EH (cell line): ENCODE data around the gene CCDC197.
A peak's percentile ranks its signal among the peaks of the same experiment; 100 is the strongest.

ENCODE experiments used
- DNase-seq: peaks from one replicate; pipeline ENCODE4 v3.0.0-alpha.2; 2015; ENCODE audit warnings: low read depth

CCDC197 gene

DNA sequence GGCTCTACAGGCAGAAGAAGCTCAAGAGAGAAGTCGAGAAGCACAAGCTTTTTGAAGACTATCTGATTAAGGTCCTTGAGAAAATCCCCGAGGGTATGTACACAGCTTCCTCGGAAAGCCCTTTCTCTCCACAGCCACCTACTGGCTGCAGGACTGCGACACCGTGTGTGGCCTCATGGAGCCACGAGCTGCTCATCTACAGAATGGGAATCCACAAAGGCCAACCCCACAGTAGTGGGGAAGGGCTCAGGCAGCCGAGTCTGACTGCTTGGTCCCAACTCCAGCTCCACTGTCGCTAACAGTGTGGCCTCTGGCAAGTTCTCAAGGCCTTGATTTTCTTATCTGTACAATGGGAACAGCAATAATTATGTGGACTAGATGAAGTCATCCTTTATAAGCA lies 2.5 kb downstream of the CCDC197 start:
- no peak for DNase-seq

DNA sequence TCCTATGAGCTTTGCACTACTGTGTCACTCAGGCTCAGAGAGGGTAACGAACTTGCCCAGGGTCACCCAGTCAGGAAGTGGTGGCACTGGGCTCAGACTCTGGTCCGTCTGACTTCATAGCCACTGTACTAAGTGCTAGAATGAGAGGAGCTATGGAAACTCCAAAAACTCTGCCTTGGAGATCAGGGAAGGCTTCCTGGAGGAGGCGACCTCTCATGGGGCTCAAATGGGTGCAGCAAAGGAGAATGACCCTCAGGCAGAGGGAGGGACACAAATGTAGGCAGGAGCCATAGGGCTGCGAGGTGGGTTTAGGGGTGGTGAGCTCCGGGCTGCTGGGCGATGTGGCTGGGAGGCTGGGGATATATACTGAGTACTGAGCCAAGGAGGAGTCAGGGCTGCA lies 3.2 kb downstream of the CCDC197 start:
- no peak for DNase-seq

DNA sequence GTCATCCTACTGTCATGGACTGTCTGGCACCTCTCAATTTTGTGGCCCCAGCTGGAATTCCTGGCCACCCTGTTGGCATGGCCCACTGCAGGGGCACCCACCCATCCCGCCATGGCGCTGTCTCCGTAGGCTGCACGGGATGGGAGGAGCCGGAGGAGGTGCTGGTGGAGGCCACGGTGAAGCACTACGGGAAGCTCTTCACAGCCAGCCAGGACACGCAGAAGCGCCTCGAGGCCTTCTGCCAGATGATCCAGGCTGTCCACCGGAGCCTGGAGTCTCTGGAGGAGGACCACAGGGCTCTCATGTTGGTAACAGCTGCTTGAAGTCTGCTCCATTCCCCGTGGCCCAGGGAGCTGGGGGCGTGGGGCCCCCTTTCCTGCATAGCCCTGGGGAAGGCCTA lies 3.9 kb downstream of the CCDC197 start:
- DNase-seq, result peak; percentile 15

DNA sequence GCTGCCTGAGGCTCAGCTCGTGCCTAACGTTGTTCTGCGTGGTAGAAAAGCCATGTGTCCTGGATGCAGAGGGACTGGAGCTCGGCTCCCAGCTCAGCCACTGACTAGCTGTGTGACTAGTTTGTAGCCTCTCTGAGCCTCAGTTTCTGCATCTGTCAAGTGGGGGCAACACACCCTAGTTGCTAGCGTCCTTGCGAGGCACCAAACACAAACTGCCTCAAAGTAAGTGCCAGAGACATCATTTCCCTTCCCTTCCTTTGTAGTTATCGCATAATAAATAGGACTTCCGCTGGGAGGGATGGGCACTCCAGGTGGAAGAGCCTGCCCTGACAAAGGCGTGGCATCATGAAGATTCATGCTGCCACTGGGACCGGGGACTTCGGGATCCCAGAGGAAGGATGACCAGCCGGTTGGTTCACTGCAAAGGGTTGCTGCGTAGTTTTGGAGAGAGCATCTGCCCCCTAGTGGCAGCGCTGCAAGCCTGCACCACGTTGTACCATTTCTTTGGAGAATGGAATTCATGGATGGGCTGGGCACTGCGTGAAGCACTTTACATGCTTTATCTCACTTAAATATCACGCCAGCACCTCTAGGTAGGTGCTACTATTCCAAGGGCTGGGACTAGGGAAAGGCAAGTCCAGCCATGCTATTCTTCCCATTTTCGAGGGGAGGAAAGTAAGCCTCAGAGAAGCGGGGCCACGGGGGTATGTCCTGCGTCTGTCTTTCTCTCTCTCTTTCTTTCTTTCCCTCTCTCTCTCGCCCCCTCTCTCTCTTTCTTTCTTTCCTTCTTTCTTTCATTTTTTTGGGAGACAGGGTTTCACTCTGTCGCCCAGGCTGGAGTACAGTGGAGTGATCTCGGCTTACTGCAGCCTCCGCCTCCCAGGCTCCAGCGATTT lies 4.6 kb downstream of the CCDC197 start:
- DNase-seq, result peak; percentile 76

DNA sequence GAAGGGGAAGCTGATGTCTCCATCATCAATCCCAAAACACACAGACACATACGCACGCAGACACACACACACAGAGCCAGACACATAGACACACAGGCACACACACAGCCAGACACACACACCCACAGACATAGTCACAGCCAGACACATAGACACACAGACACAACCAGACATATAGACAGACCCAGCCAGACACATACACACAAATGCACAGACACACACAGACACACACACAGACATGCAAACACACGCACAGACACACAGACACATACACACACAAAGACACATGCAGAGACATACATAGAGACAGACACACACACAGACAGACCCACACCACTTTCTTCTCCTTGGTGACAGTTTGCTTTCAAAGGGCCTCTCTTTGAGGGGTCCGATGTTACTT lies 6.3 kb downstream of the CCDC197 start:
- no peak for DNase-seq

DNA sequence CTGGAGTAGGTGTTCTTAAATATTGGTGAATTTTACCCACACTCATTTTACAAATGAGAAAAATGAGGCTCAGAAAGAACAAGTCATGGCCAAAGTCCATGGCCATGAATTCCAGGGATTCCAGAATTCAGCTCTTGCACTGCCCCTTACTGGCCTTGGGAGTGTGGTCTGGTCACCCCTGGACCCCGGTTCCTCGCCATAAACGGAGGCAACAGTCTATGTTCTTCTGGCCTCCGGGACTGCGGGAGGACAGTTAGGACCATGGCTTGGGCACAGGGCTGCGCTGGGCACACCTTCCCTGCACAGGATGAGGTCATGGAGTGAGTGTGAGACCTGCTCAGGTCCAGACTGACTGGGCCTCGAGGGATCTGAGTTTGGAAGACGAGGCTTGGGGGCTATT lies 6.9 kb downstream of the CCDC197 start:
- no peak for DNase-seq

DNA sequence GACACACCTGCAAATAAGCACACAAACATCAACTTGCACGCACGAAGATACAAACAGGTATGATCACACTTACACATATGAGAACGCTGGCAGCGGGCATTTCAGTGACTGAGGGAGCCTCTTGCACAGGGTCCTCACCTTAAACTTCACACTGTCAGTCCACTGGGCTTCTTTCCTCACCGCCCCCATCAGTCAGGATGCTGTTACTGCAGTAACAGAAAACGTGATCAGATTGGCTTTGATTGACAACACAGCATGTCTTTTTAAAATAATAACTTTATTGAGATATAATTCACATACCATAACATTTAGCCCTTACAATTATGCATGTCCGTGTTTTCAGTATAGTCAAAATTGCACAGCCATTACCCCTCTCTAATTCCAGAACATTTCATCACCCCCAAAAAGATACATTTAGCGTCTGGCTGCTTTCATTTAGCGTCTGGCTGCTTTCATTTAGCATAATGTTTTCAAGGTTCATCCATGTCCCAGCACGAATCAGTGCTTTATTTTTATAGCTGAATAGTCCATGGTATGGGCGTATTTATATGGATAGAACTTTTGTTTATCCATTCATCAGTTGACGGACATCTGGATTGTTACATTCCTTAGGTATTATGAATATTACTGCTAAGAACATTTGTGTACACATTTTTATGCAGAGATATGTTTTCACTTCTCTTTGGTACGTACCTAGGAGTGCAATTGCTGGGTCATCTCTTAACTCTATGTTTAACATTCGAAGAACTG lies 8.4 kb downstream of the CCDC197 start:
- DNase-seq, result no peak

DNA sequence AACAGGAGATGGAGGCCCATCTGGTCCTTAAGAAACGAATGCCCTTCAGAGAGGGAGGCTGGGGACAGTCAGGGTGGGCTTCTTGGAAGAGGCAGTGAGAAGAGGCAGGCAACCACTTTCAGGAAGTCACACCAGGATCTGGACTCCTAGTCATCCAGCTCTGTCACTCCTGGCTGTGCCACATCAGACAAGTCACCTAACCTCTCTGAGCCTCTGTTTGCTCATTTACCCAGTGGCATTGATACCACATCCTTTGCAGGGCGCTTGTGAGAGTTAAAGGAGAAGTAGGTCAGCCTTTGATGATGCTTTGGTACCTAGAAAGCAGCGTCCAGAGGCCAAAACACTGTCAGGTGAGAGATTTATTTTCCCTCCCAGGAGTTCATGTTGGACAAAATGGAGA lies 11.1 kb downstream of the CCDC197 start:
- DNase-seq, result no peak

DNA sequence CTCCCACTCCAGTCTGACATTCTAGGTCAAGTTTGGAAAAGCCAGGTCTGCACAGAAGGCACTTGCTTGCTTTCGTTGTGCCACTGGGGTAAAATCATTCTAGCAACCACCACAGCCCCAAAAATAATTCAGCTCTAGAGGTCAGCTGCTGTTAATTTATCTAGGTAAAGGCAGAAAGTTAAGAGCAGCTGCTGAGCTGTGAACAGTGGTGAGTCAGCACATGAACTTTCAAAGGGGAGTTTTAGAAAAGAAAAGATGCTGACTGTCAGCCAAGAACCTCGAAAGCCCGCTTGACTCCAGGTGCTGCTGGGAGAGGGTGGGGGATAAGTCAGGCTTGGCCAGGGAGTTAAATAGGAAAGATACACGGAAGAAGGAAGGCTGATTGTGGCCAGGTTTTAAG lies 12.7 kb downstream of the CCDC197 start:
- DNase-seq, result peak; percentile 16

DNA sequence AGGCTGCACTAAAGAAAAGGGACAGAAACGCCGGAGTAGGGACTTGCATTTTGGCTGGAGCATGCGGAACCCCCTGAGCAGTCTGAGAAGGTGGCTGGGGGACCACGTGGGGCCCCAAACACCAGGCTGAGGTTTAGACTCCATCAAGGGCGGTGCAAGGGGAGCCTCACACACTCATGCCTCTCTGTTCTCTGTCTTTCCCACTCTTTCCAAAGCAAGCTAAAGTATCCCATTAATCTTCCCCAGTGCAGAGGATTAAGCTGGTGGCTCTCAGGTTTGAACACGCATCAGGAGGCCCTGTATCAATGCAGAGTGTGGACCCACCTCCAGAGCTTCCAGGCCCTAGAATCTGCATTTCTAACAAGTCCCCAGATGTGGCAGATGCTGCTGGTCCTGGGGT lies 13.5 kb downstream of the CCDC197 start:
- DNase-seq, result no peak

DNA sequence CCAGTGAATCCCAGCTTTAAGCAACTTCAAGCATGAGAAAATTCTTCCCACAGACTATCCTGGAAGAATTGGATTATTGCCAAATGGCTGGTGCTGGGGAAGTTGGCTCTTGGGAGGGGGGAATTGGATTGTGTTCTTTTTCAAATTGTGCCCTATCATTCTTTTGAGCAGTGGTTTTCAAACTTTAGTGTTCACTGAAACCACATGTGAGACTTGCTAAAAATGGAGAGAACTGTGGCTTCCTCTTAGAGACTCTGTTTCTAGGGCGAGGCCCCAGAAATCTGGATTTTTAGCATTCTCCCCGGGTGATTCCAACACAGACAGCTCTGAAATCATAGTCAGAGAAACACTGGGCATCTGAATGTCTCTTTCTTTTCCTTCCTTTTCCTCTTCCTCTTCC lies 14.7 kb downstream of the CCDC197 start:
- peak; percentile 47 for DNase-seq

DNA sequence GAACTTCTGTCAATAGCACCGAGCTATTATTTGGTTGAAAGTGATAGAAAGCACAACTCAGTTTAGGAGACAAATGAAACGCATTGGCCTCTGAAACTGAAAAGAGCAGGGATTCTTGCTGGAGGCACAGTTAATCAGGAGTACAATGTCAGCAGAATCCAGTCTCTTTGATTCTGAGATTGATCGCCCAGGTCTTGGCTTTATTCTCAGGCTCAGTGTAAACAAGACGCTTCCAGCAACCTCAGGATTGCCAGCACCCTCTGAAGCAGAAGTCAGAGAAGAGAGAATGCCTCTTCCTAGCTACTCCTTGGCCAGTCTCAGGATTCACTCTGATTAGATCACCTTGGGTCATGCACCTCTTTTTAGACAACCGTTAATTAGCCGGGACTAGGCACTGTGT lies 17.3 kb downstream of the CCDC197 start:
- no peak for DNase-seq

DNA sequence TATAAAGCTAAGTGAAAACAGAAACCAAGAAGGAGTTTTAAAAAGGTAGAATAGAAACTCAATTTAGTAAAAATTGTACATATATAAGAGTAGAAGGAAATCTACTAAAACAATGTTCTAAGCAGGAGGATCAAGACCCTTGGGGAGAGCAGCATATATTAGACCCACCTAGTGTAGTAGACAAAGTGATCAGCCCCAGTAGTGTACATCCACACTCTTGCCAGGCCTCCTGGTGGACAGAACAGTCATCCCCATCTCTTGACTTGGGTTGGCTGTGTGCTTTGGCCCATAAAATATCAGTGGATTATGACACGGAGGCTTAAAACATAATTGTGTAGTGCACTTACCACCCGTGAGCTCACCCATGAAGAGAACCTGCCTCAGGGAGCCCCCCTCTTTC lies 18.1 kb downstream of the CCDC197 start:
- DNase-seq, result no peak

DNA sequence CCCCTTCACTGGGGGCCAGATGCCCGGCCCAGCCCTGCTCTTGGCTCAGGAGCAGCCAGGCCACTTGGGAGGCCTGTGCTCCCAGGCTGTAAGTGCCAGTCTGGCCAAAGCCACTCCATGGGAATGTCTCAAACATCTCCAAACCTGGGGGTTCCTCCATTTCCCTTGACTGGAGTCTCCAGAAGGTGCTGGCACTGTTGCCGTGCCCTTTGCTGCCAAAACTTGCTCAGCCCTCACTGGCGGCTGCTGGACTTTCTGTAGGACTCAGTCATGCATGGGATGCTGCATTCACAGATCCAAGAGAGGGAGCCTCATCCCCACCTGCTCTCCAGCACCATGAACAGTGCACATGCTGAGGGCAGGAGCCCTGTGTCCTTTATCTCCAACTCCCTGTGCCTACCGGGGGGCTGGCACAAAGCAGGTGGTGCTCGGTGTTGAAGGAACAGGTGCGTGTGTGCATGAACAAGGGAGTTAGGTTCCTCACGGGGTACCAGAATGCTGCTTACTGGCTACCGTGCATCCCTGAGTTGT lies 19.4 kb downstream of the CCDC197 start:
- no peak for DNase-seq

DNA sequence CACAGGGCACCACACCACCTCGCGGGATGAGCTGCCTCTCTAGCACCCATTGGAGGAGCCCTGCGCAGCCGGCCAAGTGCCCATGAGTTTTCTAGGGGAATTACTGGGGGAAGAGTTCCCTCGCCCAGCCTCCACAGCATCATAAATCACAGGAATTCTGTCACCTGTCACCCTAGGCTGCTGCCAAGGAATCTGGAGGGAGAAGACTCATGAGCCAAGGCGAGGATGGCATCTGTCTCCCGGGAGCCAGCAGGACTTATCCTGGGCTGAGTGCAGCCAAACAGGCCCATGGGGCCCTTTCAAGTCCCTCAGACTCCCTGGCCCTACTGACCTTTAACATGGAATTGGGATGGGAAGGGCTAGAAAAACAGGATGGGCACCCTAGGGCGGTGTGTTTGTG lies 21.2 kb downstream of the CCDC197 start:
- no peak for DNase-seq

DNA sequence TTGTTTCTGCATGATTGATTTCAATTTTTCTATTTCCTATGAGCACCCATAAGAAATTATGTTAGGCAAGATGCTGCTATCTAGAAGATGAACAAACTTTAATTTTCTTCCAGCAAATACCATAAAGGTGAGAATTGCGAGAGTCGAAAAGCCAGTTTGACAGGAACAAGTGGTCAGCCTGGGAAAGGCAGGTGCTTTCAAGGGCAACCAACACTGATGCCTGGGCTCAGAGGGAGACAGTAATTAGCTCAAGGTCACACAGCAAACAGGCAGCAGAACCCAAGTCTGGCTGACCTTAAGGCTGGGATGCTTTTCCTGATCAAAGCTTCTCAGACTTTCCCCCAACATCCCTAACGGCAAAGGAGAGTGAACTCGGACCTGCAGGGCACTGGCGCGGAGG lies 22.2 kb downstream of the CCDC197 start:
- DNase-seq, result no peak

DNA sequence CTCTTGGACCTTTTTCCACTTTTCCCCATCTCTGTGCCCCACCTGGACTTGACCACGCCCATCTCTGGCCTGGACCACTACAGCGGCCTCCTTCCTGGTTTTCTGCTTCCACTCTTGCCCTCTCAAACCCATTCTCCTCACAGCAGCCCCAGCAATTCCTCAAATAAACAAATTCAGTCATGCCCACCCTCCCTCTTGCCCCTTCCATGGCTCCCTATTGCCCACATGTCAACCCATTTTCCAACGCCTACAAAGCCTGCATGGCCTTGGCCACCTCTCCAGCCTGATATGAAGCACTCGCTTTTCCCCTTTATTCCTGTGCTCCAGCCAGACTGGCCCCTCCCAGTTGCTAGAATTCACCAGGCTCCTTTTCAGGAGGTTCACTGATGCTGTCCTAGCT lies 23.2 kb downstream of the CCDC197 start:
- DNase-seq, result no peak

DNA sequence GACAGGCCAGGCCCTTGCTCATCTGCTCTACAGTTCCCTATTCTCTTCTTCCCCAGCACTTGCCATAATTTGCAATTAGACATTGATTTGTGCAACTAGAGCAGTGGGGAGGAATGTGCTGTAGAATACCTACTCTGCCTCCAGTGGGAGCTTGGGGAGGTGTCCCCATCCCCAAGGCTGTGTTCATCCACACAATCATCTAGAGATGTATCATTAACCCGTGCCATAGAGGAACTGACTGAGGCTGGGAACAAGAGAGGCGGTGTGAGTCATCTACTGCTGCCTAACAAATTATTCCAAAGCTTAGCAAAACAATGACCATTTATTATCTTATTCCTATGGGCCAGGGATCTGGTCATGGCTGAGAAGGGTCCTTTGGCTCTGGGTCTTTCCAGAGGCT lies 23.9 kb downstream of the CCDC197 start:
- DNase-seq, result no peak

DNA sequence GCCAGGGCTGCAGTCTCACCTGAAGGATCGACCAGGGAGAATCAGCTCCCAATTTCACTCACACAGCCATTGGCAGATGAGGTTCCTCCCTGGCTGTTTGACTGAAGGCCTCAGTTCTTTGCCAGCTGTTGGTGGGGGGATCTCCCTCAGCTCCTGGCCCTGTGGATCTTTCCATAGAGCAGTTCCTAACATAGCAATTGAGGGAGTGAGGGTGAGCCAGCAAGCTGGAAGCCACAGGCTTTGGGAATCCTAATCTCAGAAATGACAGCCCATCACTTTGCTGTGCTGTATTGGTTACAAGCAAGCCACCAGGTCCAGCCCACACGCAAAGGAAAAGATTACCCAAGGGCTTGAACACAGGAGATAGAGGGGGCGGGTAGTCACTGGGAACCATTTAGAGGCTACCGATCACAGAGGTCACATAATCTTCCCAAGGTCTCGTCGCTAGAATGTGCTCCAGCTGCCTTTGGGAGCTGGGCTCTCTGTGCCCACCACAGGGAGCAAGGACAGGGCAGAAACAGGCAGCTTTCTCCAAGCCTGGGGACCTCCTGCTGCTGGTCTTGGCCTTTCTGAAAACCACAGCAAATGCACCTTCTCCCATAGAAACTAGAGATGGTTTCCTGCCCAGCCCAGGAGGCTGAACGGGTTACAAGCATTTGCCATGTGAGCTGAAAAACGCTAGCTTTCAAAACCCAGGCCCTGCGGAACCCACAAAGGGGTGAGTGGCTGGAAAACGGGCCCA lies 24.5 kb downstream of the CCDC197 start:
- no peak for DNase-seq

DNA sequence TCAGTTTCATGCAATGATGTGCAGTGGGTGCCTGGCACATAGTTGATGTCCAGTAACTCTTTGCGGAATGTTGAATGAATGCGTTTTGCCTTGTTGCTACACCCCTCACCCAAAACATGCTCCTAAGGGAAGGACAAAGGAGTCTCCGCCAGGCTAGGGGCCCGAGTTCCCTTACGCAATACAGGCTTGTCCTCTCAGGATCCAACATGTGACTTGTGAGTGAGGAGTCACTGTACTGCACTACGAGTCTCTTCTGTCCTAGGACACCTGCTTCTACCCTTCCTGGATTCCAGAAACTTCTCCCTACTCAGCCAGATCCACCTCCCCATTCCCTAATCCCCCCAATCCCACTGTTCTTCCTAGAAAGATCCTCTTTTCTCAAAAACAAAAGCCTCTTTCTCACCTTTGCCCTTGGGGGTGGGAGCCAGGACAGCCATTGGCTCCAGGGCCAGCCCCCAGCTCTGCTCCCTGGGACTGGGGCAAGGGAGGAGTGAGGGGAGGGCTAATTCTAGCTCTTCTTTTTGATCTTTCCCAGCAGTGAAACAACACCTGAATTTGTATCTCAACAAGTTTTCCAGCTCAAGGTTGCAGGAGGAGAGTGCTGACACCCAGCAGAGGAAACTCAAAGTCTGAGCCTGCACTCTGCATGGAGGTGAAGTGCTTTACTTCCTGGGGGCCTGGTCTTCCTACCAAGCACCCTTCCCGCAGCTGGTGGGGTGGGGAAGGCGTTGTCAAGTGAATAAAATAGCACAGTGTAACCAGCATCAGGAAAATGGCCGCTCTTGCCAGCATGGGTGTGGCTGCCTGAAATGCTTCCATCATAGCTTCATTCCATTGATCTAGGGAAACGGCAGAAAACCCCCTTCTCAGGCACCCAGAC lies 25.7 kb downstream of the CCDC197 start:
- DNase-seq, result no peak

DNA sequence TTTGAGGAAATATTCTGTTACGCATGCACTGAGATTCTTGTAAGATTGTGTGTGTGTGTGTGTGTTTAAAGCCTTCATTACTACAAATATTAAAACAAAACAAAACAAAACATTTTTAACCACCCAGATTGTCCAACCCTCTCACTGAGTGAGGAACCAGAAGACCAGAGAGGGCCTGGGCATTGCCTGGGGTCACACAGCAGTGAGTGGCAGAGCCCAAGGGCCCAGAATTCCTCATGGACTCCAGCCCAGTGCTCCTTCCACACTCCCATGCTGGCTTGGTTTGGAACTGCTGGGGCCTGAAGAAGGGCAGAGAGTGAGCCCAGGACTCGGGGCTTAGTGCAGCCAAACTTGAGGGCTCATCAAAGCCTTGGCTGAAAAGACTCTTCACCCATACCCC lies 27.4 kb downstream of the CCDC197 start:
- no peak for DNase-seq

DNA sequence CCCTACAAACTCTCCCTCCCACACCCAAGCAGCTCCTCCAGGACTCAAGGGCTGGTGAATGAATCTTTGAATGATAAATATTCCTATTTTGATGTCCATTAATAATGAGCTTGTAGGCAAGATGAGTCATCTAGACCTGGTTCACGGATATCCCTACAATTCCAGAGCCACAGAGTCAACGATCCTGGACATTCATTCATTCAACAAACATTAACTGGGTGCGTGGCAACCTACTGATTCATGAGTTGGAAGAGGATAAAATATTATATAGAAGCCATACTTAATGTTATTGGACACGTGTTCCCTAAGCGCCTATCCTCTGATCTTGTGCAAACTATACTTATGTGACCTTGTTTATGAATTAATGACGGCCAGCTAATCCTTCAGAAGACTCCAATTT lies 28.6 kb downstream of the CCDC197 start:
- DNase-seq, result no peak
